RWPE1 (cell line): ENCODE results near the gene SYT7.

Source experiments
- CTCF ChIA-PET: fragments of 350-600 bp; sonication (Branson Sonifier 250); formaldehyde crosslinking; extraction: SDS; loops from one replicate; lab custom pipeline; 2021; lab: Yijun Ruan, JAX
- POLR2A ChIA-PET: fragments of 400-600 bp; formaldehyde crosslinking; extraction: SDS; loops from one replicate; lab custom pipeline; 2020; ENCODE audit warnings: antibody characterized with exemption; ENCODE audit not compliant: low non-redundant PET; lab: Yijun Ruan, JAX
- DNase-seq: peaks from one replicate; pipeline ENCODE4 v3.0.0; 2012; ENCODE audit warnings: low spot score
- H3K27ac ChIP-seq: fragments of 450-650 bp; 2 replicates; pipeline ENCODE4 v1.5.1; 2017
- TF ChIP-seq, protein P1 (sequence below): fragments of 450-650 bp; conservative IDR thresholded peaks from 2 replicates; pipeline ENCODE4 v1.5.1; 2017; ENCODE audit warnings: low read depth, mild to moderate bottlenecking

Gene SYT7

DNA sequence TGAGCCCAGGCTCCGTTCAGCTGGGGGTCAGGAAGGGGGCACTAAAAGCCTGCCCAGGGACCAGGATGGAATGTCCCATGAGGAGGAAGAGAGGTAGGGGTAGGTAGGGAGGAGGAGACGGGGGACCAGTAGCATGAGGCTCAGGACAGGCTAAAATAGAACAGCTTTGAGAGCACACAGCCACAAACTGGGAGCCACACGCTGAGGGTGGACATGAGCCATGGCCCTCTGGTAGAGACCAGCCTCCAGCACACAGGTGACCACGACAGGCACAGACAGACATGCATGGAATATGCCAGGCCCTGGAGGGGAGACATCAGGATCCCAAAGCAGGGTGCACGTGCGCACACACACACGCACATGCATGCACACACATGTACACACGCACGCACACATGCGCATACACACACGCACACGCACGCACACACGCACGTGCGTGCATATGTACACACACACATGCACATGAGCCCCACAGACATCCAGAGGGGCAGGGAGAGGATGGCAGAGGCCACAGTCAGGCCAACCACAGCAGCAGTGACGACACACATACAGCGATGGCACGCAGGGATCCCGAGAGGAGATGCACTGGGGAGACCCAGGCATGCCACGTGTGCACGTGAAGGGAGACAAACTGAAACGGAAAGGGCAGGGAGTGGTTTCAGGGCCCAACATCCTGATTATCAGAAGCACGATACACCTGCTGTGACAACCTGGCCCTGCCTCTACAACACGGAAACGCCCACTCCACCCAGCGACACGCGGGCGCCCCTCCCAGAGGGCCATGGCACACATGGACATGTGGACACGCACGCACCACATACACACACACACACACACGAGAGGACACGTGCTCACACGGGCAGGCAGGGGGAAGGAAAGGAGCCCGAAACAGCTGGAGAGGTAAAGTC lies 46.6 kb downstream of the SYT7 start:
- TF ChIP-seq, protein P1, sequence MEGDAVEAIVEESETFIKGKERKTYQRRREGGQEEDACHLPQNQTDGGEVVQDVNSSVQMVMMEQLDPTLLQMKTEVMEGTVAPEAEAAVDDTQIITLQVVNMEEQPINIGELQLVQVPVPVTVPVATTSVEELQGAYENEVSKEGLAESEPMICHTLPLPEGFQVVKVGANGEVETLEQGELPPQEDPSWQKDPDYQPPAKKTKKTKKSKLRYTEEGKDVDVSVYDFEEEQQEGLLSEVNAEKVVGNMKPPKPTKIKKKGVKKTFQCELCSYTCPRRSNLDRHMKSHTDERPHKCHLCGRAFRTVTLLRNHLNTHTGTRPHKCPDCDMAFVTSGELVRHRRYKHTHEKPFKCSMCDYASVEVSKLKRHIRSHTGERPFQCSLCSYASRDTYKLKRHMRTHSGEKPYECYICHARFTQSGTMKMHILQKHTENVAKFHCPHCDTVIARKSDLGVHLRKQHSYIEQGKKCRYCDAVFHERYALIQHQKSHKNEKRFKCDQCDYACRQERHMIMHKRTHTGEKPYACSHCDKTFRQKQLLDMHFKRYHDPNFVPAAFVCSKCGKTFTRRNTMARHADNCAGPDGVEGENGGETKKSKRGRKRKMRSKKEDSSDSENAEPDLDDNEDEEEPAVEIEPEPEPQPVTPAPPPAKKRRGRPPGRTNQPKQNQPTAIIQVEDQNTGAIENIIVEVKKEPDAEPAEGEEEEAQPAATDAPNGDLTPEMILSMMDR, result no peak
- H3K27ac ChIP-seq, result no peak overlapping the region
- no peak for DNase-seq
- CTCF ChIA-PET, result interaction anchor here (0.6 to 3.1 kb wide), 2 partner anchors 17 to 258 kb away, joined by 3 to 20 read pairs; no protein-coding TSS in a partner anchor
- POLR2A ChIA-PET, result no interaction called here

- POLR2A ChIA-PET, result no interaction called here
- TF ChIP-seq, protein P1, result no peak
- CTCF ChIA-PET, result interaction anchor here (2.2 to 3.1 kb wide), 2 partner anchors 16 to 24 kb away, joined by 8 to 20 read pairs; partner anchors contain the start of gene LRRC10B
- DNase-seq, result no peak
- no peak overlapping the region for H3K27ac ChIP-seq
Measured at GRCh38 chr11:61533401-61533800, 47.5 kb downstream of the SYT7 start.

- CTCF ChIA-PET, result interaction anchor here (0.5 to 3.1 kb wide), 5 partner anchors 9 to 31 kb away, joined by 3 to 20 read pairs (median 5); partner anchors contain the start of gene LRRC10B
- no peak overlapping the region for H3K27ac ChIP-seq
- TF ChIP-seq, protein P1, result no peak
- no peak for DNase-seq
- POLR2A ChIA-PET, result no interaction called here
Measured at GRCh38 chr11:61533039-61533375, 47.9 kb downstream of the SYT7 start.

- TF ChIP-seq, protein P1, result peak; percentile 69
- ChIA-PET CTCF (interaction anchor here (0.5 to 3.1 kb wide), 16 partner anchors 8 to 516 kb away, joined by 3 to 20 read pairs (median 4); partner anchors contain the start of gene LRRC10B), POLR2A (interaction anchor here (0.6 kb wide), 1 partner anchor 102 kb away, joined by 3 read pairs; the partner anchor contains the start of genes CPSF7 and SDHAF2)
- H3K27ac ChIP-seq, result no peak overlapping the region
- peak; percentile 65 for DNase-seq
Measured at GRCh38 chr11:61532134-61533038, 48.5 kb downstream of the SYT7 start.

DNA sequence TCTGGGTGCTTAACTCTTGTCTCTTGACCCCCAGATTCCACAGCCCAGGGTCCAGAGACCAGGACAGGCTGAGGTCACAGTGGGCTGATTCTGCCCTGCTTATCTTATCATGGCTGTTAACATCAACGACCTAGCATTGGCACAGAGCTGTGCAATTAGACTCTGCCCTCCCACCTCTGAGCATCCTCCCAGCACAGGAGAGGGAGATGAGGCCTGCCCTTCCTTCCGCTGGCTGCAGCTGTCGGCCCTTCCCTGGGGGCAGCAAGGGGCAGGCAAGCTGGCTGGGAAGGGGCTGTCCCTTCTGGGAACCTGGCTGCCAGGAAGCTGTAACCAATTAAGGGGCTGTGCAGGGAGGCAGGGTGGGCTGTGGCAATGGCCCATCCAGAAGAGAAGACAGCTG lies 49.8 kb downstream of the SYT7 start:
- no peak overlapping the region for H3K27ac ChIP-seq
- TF ChIP-seq, protein P1, result no peak
- CTCF ChIA-PET, result interaction anchor here (0.6 to 1.8 kb wide), 5 partner anchors 10 to 26 kb away, joined by 4 to 10 read pairs (median 6); no protein-coding TSS in a partner anchor
- DNase-seq, result no peak
- POLR2A ChIA-PET, result no interaction called here
